Epidermal melanocyte (primary cell): ENCODE results near the gene PEX10.
"Not testable (repeated sequence)": the region's sequence is repeated elsewhere in the genome, so short reads cannot be mapped to it uniquely, and the experiment has no call there.

Source experiments
- DNase-seq: peaks from one replicate; pipeline ENCODE4 v3.0.0; 2011; ENCODE audit warnings: low spot score; ENCODE audit not compliant: insufficient read length

The PEX10 gene

DNA sequence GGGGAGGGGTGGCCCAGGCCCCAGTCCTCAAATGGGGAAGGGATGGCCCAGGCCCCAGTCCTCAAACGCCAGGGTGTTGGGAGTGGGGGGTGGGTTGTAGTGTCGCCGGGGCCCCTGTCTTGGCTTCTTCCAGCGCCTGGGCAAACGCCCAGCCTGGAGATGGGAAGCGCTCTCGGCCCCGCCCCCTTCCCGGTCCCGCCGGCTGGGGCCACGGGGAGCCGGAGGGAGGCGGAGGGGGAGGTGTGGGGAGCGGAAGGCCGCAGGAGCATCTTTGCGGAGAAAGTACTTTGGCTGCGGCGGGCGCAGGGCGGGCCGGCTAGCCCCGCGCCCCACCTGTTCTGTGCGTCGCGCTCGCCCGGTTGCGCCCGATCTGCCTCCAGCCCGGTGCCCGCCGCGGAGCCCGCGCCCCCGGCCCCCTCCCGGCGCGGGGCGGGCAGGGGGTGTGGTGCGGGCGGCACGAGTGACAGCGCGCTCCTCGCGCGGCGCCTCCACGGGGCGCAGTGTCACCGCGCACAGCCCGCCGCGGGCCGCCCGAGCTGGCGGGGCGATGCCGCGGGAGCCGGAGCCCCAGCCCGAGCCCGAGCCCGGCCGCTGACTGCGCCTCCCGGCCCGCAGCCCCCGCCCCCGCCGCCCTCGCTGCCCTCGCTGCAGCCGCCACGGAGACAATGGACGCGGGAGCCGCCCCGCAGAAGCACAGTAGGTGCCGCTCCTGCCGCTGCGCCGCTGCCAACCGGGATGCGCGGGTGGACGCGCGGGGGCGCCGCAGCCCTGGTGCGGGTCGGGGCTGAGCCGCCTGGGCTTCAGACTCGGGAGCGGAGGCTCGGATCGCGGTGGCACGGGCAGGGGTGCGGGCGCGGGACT is 31.1 kb upstream of the PEX10 start:
- DNase-seq, result no peak

DNA sequence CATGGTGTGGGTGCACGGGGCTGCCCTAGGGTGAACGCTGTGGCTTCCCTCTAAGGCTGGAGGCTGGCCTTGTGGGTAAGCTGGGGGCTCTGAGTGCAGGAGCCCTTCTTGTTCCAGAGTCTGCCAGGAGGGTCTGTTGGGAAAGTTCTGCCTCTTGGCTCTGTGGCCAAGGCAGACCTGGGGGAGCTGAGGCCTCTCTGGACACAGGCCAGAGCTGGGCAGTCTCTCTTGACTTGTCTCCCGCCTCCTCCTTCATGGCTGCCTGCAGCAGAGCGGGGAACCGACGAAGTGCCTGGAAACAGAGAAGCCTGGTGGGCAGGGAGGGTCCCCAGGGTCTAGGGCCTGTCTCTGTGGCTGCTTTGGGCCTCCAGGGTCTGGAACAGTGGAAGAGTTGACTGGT is 30.3 kb upstream of the PEX10 start:
- DNase-seq, result no peak

DNA sequence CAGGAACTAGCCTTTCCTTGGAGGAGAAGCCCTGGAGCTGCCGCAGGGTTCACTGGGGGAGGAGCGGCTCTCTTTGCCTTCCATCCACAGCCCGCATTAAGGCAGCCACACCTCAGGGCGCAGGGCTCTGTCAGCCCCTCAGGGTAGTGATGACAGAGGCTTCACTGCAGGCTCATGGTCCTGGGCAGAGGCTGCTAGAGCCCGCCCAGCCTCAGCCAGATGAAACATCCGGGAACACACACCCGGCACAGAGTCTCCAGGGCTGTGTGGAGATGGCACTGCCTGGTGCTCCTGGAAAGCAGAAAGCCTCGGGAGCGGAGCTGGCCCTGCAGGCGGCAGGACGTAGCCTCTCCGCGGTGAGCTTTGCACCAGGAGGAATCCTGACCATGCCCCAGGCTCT is 29.4 kb upstream of the PEX10 start:
- DNase-seq, result no peak

DNA sequence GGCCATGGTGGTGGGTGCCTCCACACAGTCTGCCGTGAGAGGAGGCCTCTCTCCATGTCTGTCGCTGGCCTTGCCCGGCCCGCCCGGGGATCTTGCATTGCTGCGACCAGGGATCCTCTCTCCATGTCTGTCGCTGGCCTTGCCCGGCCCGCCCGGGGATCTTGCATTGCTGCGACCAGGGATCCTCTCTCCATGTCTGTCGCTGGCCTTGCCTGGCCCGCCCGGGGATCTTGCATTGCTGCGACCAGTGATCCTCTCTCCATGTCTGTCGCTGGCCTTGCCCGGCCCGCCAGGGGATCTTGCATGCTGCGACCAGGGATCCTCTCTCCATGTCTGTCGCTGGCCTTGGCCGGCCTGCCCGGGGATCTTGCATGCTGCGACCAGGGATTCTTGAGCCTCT is 28.0 kb upstream of the PEX10 start:
- not testable (repeated sequence) for DNase-seq

DNA sequence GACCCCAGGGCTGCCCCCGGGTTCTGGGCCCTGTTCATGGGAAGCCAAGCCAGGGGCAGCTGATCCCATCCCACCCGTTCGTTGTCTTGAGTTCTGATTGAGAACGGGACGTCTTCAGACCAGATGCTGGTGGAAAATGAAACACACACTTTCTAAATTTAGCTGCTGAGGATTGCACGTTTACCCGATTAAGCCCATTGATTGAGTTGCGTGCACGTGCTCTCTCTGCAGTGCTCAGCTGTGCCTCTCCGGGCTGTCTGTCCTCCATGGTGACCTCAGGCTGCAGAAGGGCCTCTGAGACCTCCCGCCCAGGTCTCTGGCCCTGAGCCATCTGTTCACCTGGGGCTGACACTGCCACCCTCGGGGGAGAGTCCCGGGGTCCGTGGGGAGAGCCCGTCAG is 27.0 kb upstream of the PEX10 start:
- no peak for DNase-seq

DNA sequence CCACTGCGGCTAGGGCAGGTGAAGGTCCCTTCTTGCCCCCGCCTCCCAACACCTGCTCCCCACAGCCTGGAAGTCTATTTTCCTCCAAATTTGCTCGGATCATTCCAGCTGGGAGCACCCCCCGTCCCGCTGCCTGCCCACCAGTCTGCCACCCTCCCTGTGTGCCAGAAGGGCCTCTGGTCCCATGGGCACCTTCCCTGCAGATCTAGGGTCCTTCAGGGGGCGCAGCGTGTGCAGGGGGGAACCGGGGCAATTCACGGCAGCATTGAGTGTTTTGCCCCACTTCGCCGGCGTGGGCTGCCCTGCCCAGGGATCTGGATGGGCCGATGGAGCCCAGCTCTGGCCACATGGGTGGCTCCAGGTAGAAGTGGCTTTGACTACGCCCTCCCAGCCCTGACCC is 26.3 kb upstream of the PEX10 start:
- no peak for DNase-seq

DNA sequence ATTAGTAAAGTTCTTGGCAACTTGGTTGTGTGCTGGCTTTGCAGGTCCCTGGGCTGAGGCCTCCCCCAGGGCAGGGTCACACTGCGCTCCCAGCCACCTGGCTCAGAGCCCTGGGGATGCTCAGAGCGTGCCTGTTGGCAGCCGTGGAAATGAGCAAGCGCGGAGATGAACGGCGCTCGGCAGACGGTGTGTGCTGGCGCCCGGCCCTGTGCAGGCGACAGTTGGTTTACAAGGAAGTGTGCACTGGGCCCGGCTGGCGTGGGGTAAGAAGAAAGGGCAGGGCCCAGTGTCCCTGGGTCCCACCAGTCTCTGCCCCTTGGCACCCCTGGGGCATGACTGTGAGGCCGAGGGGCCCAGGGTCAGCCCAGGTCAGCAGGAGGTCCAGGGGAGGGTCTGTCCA is 25.7 kb upstream of the PEX10 start:
- no peak for DNase-seq

DNA sequence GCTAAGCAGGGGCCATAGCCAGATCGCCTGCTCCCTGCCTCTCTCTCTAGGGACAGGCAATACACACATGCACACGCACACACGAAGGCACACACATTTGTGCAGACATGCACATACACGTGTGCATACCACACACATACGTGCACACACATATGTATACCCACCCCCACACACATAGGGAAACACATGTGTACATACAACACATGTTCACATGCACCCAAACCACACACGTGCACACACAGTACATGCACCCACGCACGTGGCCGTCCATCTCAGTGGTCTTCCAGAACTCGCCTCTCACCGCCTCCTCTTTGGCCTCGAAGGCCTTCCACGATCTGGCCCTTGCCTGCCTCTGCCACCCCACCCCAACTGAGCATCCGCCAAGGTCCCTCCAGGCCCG is 25.3 kb upstream of the PEX10 start:
- DNase-seq, result no peak

DNA sequence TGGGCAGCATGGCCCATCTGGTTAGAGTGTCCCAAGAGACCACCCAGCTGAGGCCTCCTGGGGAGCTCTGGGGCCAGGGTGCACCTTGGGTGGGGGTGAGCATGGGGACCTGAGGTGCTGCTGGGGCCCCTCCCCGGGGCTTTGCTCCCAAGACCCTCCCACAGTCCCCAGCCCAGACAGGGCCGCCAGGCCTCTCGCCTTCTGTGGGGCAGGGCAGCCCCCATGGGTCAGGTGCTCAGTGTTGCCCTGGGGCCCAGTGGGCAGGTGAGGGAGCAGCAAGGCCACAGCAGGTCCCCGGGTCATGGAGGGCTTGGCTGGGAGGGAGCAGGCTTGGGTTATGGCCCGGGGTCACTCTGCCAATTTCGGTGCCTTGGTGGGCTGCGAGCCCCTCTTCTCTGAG is 24.5 kb upstream of the PEX10 start:
- DNase-seq, result no peak

DNA sequence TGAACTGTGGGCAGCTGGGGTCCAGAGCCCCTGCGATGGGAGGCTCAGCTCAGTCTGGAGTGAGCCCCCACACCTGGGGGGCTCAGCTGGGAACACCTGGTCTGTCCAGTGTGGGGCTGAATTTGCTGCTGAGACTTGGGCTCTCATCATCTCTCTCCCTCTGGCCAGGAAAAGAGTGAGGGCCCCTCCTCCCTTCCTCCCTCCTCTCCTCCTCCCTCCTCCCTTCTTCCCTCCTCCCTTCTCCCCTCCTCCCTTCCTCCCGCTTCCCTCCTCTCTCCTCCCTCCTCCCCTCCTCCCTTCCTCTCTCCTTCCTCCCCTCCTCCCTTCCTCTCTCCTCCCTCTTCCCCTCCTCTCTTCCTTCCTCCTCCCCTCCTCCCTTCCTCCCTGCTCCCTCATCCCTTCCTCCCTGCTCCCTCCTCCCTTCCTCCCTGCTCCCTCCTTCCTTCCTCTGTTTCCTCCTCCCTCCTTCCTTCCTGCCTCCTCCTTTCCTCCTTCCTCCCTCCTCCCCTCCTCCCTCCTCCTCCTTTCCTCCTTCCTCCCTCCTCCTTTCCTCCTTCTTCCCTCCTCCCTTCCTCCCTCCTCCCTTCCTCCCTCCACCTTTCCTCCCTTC is 23.5 kb upstream of the PEX10 start:
- DNase-seq, result no peak

DNA sequence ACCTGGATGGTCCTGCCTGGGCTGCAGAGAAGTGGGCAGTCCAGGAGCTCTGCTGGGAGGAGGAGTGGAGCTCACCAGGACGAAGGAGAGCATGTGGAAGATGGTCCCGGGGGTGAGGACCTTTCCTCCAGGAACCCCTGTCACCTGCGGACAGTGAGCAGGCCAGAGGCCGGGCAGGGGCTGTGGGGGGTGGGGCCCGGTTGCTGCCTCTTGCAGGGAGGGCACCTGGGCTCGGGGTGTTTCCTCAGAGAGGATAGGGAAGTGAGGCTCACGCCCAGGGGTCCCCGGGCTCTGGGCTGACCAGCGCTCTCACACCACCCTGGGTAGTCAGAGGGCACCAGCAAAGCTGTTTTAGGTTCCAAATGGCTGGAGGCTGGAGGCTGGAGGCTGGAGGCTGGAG is 22.7 kb upstream of the PEX10 start:
- DNase-seq, result no peak

DNA sequence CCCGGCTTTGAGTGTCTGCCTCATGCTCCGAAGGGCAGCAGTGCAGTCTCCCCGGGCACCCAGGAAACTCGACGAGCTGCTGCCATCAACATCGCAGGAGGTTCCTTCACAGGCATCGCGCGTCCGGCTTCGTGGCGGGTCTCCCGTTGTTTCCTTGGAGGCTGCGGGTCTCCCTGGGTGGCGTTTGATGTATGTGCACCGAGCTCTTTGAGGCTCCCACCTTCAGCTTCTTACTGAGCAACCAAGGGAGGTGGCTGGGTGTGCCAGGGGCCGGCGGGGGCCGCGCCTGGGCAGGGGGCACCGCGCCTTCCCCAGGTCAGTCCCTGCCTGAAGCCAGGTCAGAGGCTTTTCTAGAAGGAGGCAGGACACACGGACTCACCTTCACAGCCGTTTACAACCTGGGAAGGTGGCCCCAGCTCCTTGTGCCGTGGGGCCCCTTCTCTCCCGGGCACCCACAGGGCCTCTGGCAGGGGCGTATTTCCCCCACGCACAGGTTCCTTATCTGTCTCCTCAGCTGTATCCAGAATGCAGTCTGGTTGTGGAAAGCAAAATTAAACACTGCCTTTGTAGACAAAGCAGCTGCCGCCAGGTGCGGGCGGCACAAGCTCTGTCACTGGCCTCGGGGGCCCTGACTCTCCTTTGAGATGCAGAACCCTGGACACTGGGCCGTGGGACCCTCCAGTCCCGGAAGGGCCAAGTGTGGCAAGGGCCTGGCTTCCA is 21.7 kb upstream of the PEX10 start:
- no peak for DNase-seq

DNA sequence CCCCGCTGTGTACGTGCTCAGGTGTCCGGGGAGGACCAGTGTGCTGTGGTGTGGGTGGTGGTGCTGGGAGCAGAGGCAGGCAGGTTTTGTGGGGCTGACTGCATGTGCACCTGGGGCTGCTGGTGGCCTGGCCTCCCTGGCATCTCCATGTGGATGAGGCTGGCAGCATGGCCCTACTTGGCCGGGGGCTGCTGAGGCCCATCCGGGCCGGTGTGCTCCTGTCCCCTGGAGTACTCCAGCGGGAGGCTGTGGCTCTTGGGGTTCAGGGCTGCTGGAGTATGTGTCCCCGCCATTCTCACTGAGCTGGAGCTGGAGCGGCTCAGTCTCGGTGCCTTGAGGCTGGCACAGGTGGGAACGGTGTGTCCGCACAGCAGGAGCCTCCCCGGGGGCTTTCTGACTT is 20.8 kb upstream of the PEX10 start:
- no peak for DNase-seq

DNA sequence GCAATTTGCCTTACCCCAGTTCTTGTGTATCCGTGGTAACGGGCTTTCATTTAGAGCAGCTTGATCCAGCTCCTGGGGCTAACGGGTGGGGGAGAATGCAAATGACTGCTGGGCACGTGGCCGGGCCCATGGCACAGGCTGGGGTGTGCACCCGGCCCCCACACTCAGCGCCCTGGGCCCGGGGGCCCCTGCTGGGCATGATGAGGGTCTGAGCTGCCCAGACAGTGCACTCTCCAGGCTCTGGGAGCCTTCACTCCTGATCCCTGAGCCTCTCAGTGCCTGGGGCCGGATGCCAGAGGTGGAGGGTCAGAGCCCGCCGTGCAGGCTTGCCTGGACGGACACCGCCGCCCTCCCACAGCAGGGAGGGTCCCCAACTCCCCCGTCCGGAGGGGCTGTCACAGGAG is 20.1 kb upstream of the PEX10 start:
- DNase-seq, result no peak

DNA sequence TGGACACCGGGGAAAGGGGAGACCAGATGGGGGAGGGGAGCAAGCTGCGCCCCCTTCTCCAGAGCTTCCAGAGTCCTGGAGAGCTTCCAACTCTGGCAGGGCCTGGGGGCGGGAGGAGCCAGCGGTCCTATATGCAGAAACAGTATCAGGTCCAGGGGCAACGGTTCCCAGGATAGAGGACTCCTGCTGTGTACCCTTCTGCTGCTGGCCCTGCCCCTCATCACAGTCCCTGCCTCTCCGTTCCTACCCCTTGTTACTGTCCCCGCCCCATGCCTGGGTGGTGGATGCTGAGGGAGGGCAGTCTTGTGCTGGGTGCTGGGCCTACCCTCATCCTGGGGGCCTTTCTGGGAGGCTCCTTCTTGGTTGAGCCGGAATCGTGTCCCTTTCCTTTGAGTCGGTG is 19.2 kb upstream of the PEX10 start:
- no peak for DNase-seq

DNA sequence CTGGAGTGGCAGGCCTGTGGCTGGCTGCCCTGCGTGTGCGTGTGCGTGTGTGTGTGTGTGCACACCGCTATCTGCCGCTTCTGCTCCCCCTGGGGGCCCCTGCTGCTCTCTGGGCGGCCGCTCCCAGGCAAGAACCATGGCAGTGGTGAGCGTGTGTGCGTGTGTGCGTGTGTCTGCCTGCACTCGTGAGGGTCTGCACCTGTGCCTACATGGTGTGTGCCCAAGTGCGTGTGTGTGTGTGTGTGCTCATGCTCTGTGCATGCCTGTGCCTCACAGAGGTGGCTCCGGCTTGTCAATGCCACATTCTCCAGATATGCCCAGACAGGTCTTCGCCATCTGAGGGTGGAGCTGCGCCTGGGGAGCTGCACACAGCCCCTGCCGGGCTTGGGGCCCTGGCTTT is 18.7 kb upstream of the PEX10 start:
- no peak for DNase-seq

DNA sequence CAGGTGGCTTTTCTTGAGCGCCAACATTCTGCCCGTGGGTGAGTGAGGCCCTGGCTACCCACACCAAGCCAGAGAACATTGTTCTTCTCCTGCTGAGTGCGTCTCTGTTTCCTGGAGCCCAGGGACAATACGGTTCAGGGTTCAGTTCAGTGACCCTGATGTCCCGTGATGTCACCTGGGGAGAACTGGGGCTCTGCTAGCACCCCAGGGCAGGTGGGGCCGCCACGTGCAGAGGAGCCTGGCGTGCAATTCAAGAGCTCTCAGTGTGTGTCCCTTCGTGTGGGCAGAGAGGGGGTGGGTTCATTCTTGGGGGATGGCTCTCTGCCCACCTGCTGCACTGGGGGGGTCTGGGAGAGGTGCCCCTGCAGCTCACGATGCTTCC is 18.2 kb upstream of the PEX10 start:
- DNase-seq, result no peak

DNA sequence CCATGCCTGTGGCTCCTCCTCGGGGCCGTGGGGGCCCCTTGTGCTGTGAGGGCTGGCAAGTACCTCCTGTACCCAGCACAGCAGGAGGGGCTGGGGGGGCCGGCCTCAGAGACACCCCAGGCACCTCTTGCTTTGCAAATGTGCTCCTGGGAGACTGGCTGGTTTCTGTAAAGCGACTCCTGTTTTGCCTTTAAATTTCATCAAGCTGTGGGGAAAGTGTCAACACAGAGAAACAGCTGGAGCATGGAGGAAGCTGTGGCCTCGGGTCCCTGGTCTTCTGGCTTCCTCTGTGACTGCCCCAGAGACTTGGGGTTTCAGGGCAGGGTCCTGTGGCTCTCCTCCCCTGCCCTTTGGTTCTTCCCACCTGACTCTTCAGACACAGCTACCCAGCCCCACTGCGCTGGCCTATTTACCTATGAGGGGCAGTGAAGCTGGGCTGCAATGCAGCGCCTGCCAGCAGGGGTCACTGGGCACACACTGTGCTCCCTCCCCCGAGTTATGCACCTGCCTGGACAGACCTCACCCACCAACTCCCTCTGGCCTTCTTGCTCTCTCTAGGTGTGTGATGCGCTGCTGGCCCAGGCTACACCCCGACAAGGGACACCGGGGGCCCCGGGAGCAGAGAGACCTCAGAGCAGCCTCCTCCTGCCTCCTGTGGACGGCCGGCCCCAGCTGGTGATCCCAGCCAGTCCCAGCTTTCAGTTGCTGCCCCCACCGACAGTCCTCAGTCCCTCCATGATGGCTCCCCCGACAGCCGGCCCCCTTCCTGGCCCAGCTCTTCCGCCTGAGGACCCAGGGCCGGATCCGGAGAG is 17.6 kb upstream of the PEX10 start:
- DNase-seq, result no peak

DNA sequence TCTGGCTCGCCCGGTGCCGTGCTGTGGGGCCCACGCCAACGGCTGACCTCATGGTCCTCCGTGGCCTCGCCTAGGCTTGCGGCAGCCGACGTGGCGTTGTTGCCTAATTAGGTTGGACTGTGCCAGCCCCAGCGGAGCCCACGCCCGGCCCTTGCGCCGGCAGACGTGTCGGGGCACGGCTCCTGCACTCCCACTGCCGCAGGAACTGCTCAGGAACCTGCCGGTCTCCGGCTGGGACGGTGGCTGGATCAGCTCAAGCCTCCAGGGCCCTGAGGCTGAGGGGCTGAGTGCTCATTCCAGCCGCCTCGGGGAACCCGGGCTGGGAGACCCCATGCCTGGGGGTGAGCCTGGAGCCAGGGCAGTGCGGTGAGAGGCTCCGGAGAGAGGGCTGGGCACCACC is 16.1 kb upstream of the PEX10 start:
- no peak for DNase-seq

DNA sequence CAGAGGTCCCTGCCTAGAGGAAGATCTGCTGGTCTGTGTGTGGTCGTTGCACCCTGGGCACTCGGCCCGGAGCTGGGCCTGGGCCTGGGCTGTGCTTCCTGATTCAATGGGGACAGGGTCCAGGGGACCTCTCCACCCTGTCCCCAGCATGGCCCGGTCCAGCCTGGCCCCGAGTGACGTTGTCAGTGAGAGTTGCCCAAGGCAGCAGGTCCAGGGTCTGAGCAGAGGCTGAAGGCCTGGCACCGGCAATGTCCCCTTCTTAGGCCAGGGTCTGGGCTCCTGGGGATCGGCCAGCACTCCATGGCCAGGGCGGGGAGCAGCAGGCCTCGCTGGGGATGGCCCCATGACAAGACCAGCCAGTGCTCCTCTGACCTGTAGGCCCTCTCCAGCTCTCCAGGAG is 15.6 kb upstream of the PEX10 start:
- no peak for DNase-seq

DNA sequence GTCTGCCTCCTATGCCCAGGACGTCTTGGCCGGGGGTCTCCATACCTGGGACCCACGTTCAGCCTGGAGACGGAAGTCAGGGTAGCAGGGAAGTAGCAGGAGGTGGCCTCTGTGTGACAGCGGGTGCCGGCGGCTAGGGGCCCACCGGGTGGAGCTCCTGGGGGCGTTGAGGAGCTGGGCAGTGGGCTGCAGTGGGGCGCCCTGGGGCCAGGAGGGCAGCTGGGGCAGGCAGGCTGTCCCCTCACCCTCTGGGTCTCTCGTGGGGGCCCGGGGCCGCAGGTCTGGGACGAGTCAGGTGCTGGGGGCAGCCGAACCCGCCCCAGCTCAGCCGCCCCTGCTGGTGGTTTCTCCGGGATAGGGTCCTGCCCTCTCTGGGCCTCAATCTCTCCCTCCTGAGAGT is 14.7 kb upstream of the PEX10 start:
- DNase-seq, result no peak

DNA sequence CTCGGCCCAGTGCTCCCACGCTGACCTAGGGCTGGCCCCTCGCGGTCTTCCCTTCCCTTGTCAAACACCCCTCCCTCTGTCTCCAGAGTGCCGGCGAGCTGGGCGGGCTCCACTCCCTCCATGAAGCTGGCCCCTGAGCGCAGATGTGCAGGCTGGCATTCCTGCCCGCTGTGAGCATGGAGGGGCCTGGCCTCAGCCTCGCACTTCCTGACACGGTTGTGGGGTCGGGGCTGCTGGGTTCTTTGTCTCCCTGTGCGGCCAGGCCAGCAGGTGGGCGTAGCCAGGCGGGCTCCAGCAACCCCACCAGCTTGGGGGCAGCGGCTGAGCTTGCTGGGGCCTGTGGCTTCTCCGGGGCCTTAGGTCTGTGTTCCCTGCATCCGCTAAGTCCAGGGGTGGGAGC is 14.2 kb upstream of the PEX10 start:
- no peak for DNase-seq
